CD4-positive, alpha-beta T cell treated with Interleukin-4 for 1 hour (primary cell): Measurements from ENCODE around the gene RREB1.
A peak's percentile ranks its signal among the peaks of the same experiment; 100 is the strongest.
"Not testable (repeated sequence)": the region's sequence is repeated elsewhere in the genome, so short reads cannot be mapped to it uniquely, and the experiment has no call there.

Experiments used
- DNase-seq, 2 donors: peaks; one replicate each; pipeline ENCODE4 v3.0.0-alpha.2; 2020 to 2022

Gene RREB1

GRCh38 chr6:7147051-7147671, 39.4 kb downstream of the RREB1 start:
- no peak for DNase-seq

DNA sequence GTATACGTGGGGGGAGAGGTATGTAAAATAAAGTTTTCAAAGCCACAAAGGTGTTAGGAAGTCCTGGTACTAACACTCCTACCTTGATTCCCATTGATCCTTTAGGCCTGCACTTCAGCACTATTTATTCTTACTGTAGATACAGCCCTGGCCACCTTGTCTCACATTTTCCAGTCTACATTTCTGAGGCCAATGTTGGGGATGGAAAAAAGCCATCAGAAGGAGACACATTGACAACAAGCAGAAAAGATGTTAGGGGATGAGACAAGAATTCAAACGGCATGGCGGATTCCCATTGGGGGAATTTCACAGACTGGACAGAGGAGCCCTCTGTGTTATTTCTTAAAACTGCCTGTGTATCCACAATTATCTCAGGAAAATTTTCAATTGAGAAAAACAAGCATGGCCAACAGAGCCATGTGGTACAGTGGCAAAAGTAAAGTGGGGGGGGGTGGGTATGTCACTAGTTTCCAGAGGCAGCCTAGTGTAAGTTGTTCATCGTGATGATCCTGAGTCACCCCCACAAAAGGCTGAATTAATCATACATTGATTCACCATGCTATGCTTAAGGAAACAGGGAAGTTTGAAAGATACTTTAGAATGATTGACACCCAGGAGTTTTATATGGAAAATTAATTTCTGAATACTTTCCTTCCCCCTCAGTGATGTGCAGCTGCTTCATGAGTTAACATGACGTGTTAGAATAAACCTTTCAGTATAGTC, 40.5 kb downstream of the RREB1 start:
- no peak for DNase-seq

DNA sequence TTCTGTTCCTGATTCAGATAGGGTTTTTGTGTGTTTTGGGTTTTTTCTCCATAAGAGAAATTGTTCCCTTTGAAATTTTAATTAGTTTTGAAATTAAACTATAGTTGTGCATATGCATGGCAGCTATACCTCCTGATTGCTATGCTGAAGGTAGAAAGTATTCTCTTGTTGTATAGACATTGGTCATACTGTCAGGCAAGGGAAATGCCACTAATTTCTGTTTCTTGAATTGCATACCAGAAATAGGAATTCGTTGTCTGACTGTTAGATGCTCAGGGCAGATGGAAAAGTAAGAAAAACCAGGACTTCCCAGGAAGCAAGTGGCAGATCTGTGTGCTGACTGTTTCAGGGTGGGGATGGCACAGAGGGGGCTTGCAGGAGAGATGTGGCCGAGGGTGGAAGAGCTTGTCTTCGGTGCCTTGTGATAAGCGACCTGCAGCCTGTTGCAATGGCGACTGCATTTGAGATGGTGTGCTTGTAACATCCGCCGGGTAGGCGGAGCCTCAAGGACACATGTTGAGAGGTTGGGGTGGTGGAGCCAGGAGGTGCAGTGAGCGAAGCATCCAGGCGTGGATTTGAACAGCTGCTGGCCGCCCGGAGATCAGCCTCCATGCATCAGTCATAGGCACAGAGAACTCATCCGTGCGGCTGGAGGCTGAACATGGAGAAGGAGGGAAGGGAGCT, 42.8 kb downstream of the RREB1 start:
- DNase-seq = no peak

DNA sequence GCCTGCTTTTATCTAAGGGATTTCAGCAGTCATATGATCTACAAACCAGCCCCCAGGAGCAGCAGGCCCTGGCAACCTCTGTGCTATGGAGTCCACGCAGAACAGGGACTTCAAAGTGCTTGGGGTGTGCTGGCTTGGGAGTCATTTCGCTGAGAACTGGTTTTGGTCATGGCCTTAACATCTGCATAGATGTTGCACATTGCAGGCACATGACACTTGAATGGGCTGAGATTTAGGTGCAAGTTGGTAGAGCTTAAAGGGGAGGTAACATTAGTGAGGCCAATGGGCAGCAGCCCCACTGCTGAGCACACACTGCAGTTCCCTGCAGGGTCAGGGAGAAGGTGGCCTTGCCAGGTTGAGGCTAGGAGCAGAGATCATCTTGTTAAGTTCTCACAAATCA, 43.6 kb downstream of the RREB1 start:
- DNase-seq = no peak

GRCh38 chr6:7152462-7152861, 44.7 kb downstream of the RREB1 start:
- no peak for DNase-seq

GRCh38 chr6:7153789-7154188, 46.0 kb downstream of the RREB1 start:
- DNase-seq = no peak

DNA sequence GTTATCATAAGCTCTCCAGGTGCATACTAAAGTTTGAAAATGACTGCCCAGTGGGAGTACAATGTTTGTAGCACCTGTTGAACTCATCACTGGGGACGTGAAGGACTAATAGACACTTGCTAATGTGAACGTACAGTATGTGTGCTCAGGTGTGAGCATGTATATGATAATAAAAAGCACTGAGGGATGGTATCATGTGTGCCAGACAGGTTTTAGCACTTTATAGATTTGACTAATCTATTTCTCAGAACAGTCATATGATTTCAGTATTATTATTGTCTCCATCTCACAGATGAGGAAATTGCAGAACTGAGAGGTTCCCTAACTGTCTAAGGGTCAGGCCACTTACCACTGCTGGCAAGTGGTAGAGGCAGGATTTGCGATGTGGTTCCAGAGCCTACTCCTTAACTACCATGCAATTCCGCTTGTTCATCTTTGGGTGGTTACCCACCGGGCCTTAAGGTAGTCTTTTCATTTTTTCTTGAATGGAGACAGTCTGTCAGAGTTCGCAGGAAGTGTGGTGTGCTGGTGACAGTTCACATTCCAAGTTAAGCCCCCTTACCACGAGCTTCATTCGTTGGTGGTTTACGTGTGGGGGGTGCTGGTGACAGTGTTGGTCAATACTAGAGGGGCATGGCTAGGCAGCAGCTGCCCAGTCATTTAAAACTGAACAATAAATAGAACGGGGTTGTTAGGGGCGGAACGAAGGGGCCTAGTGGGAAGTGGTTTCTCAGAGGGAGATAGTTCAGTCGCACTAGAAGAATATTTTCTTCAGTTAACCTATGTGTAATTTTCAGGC, 46.8 kb downstream of the RREB1 start:
- DNase-seq = peak in 1 of 2 donors; percentile 43

DNA sequence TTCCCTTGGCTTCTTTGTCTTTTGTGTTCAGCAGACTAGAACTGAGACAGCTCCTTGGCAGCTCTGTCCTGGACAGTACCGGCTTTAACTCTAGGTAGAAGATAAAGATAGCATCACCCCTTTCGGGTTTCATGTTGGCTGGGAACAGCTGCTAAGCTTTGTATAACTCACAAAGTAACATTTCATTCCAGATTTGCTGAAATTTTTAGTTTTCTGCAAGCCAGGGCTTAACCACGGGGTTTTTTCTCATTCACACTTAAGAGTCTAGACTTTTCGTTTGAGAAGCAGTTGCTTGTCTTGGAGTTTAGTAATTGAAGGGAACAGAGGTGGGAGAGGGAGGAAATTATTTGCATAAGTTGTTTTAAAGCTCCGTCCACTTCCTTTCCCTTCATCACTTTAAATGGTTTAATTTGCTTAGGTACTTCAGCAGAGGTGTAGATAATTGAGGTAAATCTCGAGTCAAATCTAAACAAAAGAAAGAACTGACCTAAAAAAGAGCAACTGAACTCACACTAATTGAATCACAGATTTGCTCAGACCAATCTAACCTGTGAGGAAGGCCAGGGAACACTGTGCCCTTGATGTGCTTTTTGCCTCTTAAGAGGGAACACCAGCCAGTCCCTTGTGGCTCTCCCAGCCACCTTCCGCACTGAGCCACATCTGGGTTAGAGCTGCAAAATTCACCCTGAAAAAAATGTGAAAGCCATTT, 48.3 kb downstream of the RREB1 start:
- no peak for DNase-seq

GRCh38 chr6:7156643-7157278, 49.0 kb downstream of the RREB1 start:
- no peak for DNase-seq

DNA sequence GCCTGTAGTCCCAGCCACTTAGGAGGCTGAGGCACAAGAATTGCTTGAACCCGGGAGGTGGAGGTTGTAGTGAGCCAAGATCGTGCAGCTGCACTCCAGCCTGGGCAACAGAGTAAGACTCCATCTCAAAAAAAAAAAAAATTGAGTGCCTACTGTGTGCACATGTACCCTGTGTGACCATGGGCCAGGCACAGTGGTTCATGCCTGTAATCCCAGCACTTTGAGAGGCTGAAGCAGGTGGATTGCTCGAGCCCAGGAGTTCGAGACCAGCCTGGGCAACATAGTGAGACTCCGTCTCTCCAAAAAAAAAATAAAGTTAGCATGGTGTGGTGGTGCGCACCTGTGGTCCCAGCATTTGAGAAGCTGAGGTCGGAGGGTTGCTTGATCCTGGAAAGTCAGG, 49.5 kb downstream of the RREB1 start:
- not testable (repeated sequence) for DNase-seq

- DNase-seq = no peak
Observed at GRCh38 chr6:7157752-7158616, 50.2 kb downstream of the RREB1 start.

DNA sequence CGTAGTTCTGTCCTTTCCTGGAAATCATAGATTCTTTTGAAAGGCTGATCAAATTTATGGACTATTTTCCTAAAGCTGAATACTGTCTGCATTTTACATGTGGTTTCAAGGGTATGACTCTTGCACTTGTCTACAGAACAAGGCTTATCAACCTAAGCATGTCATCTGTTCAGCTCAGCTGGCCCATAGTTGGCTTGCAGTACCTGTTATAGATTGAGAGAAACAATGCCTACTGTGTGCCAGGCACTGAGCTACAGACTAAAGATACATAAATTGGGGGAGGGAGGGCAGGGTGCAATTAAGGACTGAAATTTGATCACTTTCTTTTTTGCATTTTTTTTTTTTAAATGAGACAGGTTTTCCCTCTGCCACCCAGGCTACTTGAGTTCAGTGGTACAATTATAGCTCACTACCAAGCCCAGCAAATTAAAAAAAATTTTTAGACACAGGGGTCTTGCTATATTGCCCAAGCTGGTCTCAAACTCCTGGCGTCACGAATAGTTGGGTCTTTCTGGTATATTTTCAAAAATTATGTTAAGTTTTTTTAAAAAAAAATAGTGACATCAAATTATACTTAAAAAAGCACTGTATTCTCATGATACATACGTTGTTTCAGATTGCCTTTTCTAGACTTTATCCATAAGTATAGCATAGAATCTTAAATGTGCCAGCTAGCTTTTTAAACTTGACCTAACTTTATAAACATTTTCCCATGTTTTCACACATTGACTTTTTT, 52.2 kb downstream of the RREB1 start:
- no peak for DNase-seq

DNA sequence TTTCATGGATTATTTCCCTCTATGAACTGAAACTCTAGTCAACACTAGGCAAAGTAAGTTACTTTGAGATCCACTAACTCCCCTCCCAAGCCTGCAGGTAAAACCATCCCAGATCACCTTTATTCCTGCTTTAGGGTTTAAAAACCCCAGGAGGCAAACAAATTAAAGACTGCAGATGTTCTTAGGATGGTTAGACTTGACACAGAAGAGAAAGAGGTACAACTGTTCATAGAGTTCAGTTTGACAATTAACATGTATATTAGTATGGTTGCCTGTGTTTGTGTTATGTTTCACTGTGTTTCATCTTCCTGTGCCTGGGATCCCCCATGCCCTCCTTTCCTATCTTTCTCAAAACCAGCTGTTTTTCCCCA, 53.5 kb downstream of the RREB1 start:
- no peak for DNase-seq

GRCh38 chr6:7161845-7162244, 54.1 kb downstream of the RREB1 start:
- DNase-seq = no peak

GRCh38 chr6:7163661-7164071, 55.9 kb downstream of the RREB1 start:
- DNase-seq = no peak

- no peak for DNase-seq
Observed at GRCh38 chr6:7164536-7165001, 56.8 kb downstream of the RREB1 start.

DNA sequence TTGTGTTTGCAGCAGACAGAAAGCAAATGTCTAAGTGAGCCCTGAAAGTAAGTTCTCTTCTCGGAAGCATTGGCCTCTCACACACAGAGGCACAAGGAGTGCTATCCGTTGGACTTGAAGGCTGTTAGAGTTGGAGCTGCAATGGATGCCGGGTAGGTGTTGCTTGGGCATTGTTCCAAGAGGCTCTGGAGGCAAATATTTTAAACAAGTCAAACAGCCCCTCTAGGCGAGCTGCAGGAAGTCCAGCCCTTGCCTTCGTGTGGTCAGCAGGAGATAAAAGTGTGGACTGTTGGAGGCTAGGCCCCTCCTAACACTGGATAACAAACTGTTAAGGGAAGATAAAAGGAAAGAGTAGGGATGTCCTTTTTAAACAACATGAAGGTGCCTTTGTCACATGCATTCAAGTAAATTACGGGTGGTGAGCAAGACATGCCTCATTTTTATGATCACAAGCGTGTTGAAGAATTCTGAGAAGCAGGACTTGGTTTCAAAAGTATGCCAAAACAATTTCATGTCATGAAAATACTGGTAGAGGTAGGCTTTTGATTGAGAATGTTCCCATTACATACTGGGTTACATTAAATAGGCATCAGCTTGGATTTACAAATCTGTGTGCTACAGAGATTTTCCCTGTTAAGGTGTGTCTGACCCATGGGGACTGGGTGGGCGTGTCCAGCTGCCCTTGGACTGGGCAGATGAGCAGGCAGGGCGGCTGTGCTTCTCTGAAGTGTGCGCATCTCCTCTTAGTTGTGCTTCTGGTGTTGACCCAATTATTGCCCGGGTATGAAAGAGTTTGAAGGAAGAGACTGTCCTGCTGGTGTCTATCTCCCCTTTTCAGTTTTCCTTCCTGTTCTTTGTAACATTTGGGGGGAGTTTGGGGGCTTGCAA, 57.5 kb downstream of the RREB1 start:
- DNase-seq = no peak

GRCh38 chr6:7165890-7166267, 58.1 kb downstream of the RREB1 start:
- no peak for DNase-seq
